ENCODE results near the gene ATM.
"Not testable (repeated sequence)": the region's sequence is repeated elsewhere in the genome, so short reads cannot be mapped to it uniquely, and the experiment has no call there.

Gene ATM

DNA sequence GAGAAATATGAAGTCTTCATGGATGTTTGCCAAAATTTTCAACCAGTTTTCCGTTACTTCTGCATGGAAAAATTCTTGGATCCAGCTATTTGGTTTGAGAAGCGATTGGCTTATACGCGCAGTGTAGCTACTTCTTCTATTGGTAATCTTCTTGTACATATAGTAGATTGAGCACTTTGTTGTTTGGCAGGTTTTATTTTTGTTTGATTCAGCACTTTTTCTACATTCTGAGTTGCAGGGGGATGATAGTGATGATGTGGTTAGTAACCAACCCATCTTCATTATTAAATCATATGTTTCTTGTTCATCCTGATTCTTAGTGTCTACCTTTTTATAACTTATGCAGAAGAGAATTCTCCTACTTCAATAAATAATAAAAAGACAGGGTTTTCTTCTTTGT, 122.9 kb downstream of the ATM start:
- Histone ChIP-seq H3K27ac (no peak overlapping the region), H3K4me3 (no peak overlapping the region), H3K36me3 (ENCODE audit: insufficient read depth, low read length) (peaks cover 7% of the 10 kb centered on the region), H3K9ac (ENCODE audit: insufficient read length) (no peak overlapping the region), H3K9me3 (ENCODE audit: low read depth, low read length) (no peaks in the 10 kb centered on the region)
- TF ChIP-seq POLR2AphosphoS5 (IDR thresholded peaks at IDR 0.05; ENCODE audit: borderline replicate concordance, low read depth, low read length) (no peak), EZH2 (IDR thresholded peaks at IDR 0.05) (no peak), FOXP2 (optimal IDR thresholded peaks at IDR 0.05; ENCODE audit: control extremely low read depth, extremely low read length, insufficient read depth) (no peak)
- DNase-seq (ENCODE audit: low read depth, low spot score) = no peak

- DNase-seq (ENCODE audit: low read depth, low spot score) = no peak
- H3K27ac ChIP-seq = no peak overlapping the region
- no peak overlapping the region for H3K4me3 ChIP-seq
- no peak overlapping the region for H3K9ac ChIP-seq (ENCODE audit: insufficient read length)
- H3K9me3 ChIP-seq (ENCODE audit: low read depth, low read length) = no peaks in the 10 kb centered on the region
- TF ChIP-seq EZH2 (IDR thresholded peaks at IDR 0.05) (no peak), FOXP2 (optimal IDR thresholded peaks at IDR 0.05; ENCODE audit: control extremely low read depth, extremely low read length, insufficient read depth) (no peak), POLR2AphosphoS5 (IDR thresholded peaks at IDR 0.05; ENCODE audit: borderline replicate concordance, low read depth, low read length) (no peak)
- H3K36me3 ChIP-seq (ENCODE audit: insufficient read depth, low read length) = peaks cover 9% of the 10 kb centered on the region
Observed at GRCh38 chr11:108346451-108346850, 123.6 kb downstream of the ATM start.

- Histone ChIP-seq H3K4me3 (no peak overlapping the region), H3K27ac (no peak overlapping the region), H3K36me3 (ENCODE audit: insufficient read depth, low read length) (peaks cover 38% of the 10 kb centered on the region), H3K9ac (ENCODE audit: insufficient read length) (no peak overlapping the region), H3K9me3 (ENCODE audit: low read depth, low read length) (no peaks in the 10 kb centered on the region)
- no peak for TF ChIP-seq EZH2 (IDR thresholded peaks at IDR 0.05)
- TF ChIP-seq FOXP2 (optimal IDR thresholded peaks at IDR 0.05; ENCODE audit: control extremely low read depth, extremely low read length, insufficient read depth) = no peak
- no peak for TF ChIP-seq POLR2AphosphoS5 (IDR thresholded peaks at IDR 0.05; ENCODE audit: borderline replicate concordance, low read depth, low read length)
- DNase-seq (ENCODE audit: low read depth, low spot score) = no peak
Observed at GRCh38 chr11:108351468-108351867, 128.6 kb downstream of the ATM start.

- DNase-seq (ENCODE audit: low read depth, low spot score) = no peak
Observed at GRCh38 chr11:108364159-108364558, 141.3 kb downstream of the ATM start.

DNA sequence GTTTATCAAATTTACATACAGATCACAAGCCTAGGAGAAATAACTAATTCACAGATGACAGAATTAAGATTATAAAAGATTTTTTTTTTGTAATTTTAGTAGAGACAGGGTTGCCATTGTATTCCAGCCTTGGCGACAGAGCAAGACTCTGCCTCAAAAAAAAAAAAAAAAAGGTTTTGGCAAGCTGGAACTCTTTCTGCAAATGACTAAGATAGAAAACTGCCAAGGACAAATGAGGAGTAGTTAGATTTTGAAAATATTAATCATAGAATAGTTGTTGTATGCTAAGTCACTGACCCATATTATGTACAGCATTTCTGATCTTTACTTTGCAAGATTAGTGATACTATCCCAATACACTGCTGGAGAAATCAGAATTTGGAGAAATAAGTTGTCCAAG, 145.3 kb downstream of the ATM start:
- no peak overlapping the region for H3K27ac ChIP-seq

More at GRCh38 chr11:108364159-108364558, 141.3 kb downstream of the ATM start:
- H3K27ac ChIP-seq = no peak overlapping the region
- no peak for TF ChIP-seq FOXP2 (optimal IDR thresholded peaks at IDR 0.05; ENCODE audit: control extremely low read depth, extremely low read length, insufficient read depth)
- no peak for TF ChIP-seq POLR2AphosphoS5 (IDR thresholded peaks at IDR 0.05; ENCODE audit: borderline replicate concordance, low read depth, low read length)
- no peak overlapping the region for H3K9ac ChIP-seq (ENCODE audit: insufficient read length)
- no peaks in the 10 kb centered on the region for H3K9me3 ChIP-seq (ENCODE audit: low read depth, low read length)
- H3K36me3 ChIP-seq (ENCODE audit: insufficient read depth, low read length) = peaks cover 4% of the 10 kb centered on the region; the same call in 1 of the 2 replicates
- H3K4me3 ChIP-seq = no peak overlapping the region

DNA sequence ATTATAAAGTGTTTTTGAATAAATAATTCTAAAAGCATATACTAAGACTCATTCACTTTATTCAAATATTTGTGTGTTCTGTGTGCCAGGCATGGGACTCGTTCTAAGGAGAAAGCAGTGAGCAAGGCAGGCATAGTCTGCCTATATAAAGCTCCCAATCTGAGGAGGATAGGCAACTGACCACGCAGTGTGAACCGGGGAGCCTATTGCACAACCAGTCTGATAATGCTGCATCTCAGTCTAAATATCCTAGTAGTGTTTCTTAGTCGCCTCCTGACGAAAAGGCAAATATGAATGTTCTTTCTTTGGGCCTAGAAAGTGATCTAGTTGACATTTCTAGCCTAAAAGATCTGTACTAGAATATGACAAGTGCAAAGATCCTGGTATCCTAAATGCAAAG, 146.2 kb downstream of the ATM start:
- peaks cover 4% of the 10 kb centered on the region; the same call in 1 of the 2 replicates for H3K36me3 ChIP-seq (ENCODE audit: insufficient read depth, low read length)

More for the DNA sequence above, 145.3 kb downstream of the ATM start:
- DNase-seq (ENCODE audit: low read depth, low spot score) = no peak
- no peak overlapping the region for H3K9ac ChIP-seq (ENCODE audit: insufficient read length)
- TF ChIP-seq EZH2 (IDR thresholded peaks at IDR 0.05) (no peak), FOXP2 (optimal IDR thresholded peaks at IDR 0.05; ENCODE audit: control extremely low read depth, extremely low read length, insufficient read depth) (no peak)
- peaks cover 4% of the 10 kb centered on the region; the same call in 1 of the 2 replicates for H3K36me3 ChIP-seq (ENCODE audit: insufficient read depth, low read length)
- H3K9me3 ChIP-seq (ENCODE audit: low read depth, low read length) = no peaks in the 10 kb centered on the region
- no peak overlapping the region for H3K4me3 ChIP-seq

GRCh38 chr11:108370315-108370714, 147.4 kb downstream of the ATM start:
- DNase-seq (ENCODE audit: low read depth, low spot score) = no peak
- no peaks in the 10 kb centered on the region for H3K9me3 ChIP-seq (ENCODE audit: low read depth, low read length)
- H3K36me3 ChIP-seq (ENCODE audit: insufficient read depth, low read length) = peaks cover 2% of the 10 kb centered on the region; the same call in 1 of the 2 replicates
- no peak for TF ChIP-seq EZH2 (IDR thresholded peaks at IDR 0.05)
- TF ChIP-seq FOXP2 (optimal IDR thresholded peaks at IDR 0.05; ENCODE audit: control extremely low read depth, extremely low read length, insufficient read depth) = no peak
- TF ChIP-seq POLR2AphosphoS5 (IDR thresholded peaks at IDR 0.05; ENCODE audit: borderline replicate concordance, low read depth, low read length) = no peak
- H3K27ac ChIP-seq = no peak overlapping the region
- no peak overlapping the region for H3K9ac ChIP-seq (ENCODE audit: insufficient read length)
- H3K4me3 ChIP-seq = no peak overlapping the region

More for the DNA sequence above, 146.2 kb downstream of the ATM start:
- no peak overlapping the region for H3K27ac ChIP-seq
- DNase-seq (ENCODE audit: low read depth, low spot score) = no peak
- TF ChIP-seq EZH2 (IDR thresholded peaks at IDR 0.05) (no peak), POLR2AphosphoS5 (IDR thresholded peaks at IDR 0.05; ENCODE audit: borderline replicate concordance, low read depth, low read length) (no peak), FOXP2 (optimal IDR thresholded peaks at IDR 0.05; ENCODE audit: control extremely low read depth, extremely low read length, insufficient read depth) (no peak)
- H3K9ac ChIP-seq (ENCODE audit: insufficient read length) = no peak overlapping the region
- H3K4me3 ChIP-seq = no peak overlapping the region
- no peaks in the 10 kb centered on the region for H3K9me3 ChIP-seq (ENCODE audit: low read depth, low read length)

GRCh38 chr11:108370990-108371389, 148.1 kb downstream of the ATM start:
- Histone ChIP-seq H3K4me3 (no peak overlapping the region), H3K27ac (no peak overlapping the region), H3K9me3 (ENCODE audit: low read depth, low read length) (no peaks in the 10 kb centered on the region), H3K9ac (ENCODE audit: insufficient read length) (no peak overlapping the region), H3K36me3 (ENCODE audit: insufficient read depth, low read length) (no peaks in the 10 kb centered on the region)
- TF ChIP-seq POLR2AphosphoS5 (IDR thresholded peaks at IDR 0.05; ENCODE audit: borderline replicate concordance, low read depth, low read length) = no peak
- no peak for TF ChIP-seq FOXP2 (optimal IDR thresholded peaks at IDR 0.05; ENCODE audit: control extremely low read depth, extremely low read length, insufficient read depth)
- no peak for DNase-seq (ENCODE audit: low read depth, low spot score)

- DNase-seq (ENCODE audit: low read depth, low spot score); H3K9me3 ChIP-seq (ENCODE audit: low read depth, low read length): not testable (repeated sequence)
Observed at GRCh38 chr11:108373505-108373904, 150.6 kb downstream of the ATM start.

More at GRCh38 chr11:108373505-108373904, 150.6 kb downstream of the ATM start:
- not testable (repeated sequence) for H3K9ac ChIP-seq (ENCODE audit: insufficient read length); H3K36me3 ChIP-seq (ENCODE audit: insufficient read depth, low read length); H3K4me3 ChIP-seq; H3K27ac ChIP-seq

All from SK-N-MC (cell line).